NCI-H226 (cell line): ENCODE measurements around the gene RPL41.
A peak's percentile ranks its signal among the peaks of the same experiment; 100 is the strongest.
"Not testable (repeated sequence)": the region's sequence is repeated elsewhere in the genome, so short reads cannot be mapped to it uniquely, and the experiment has no call there.

Experiments
- DNase-seq: peaks from one replicate; pipeline ENCODE4 v3.0.0-alpha.2; 2015

RPL41 gene

GRCh38 chr12:56103823-56104108 lies 12.7 kb upstream of the RPL41 start:
- DNase-seq = no peak

GRCh38 chr12:56104109-56104814 lies 12.2 kb upstream of the RPL41 start, which contains the start of gene PA2G4:
TSS of gene PA2G4 (plus strand) at chr12:56104559. CDS start at chr12:56104738, 179 bp downstream.
- peak; percentile 100 for DNase-seq

DNA sequence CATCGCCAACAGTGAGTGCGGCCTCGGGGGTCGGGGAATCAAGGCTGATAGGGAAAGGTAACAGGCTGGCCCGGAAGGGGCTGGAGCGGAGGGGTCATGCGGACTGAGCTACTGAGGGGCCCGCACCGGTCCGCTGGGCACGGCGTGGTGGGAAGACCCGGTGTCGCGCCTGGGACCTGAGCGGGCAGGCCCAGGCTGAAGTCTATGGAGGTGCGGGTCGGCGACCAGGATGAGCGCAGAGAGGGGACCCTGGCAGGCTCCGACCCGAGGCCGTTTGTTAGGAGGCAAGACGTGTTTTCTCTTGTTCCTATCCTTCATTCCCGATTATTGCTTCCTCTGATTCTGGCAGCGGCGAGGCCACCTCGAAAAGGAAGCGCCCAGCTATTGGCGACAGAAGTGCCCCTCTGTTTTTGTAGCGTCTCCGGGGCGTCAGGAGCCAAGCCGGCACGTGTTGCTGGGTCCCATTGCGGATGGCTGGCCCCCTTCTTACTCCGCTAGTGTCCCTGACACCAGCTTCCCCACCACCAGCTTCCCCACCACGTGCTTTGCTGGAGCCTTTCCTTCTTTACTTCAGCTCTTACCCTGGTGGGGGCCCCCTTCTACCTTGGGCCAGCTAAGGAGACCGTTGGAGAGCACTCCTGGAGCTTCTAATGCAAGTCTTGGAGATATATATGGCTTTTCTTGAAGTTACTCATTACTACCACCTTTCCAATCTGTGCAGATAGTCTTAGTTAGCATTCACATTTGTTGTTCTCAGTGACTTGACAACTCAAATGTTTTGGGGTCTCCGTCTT lies 11.4 kb upstream of the RPL41 start:
- no peak for DNase-seq

DNA sequence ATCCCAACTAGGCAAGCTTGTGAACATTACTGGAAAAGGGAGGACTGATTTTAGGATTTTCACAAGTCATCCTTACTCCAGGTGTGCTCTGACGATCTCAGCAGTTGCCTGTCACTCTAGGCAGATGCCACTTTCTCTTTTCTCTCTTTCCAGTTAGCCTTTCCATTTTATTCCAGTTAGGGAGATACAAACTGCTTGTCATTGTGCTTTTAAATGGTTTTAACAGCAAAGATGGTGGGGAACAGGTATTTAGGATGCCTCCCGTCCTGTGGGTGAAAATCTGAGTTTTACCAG lies 10.9 kb upstream of the RPL41 start:
- DNase-seq = no peak

DNA sequence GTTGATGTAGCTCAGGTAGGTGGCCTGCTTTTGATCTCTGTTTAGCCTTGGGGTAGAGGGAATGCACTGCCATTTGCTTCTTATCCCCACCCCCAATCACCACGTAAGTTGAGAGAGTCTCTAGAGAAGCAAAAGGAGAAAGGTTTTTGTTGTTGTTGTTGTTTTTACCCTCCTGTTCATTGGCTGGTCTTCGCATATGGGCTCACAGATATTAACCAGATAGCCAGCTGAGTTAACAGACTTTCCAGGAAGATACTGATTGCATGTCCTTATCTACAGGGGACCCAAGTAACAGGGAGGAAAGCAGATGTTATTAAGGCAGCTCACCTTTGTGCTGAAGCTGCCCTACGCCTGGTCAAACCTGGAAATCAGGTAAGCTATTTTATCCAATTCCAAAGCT lies 9.2 kb upstream of the RPL41 start:
- no peak for DNase-seq

- no peak for DNase-seq
Measured at GRCh38 chr12:56110571-56110970, 5.9 kb upstream of the RPL41 start.

GRCh38 chr12:56114084-56114483 lies 2.3 kb upstream of the RPL41 start:
- no peak for DNase-seq

GRCh38 chr12:56115329-56115728 lies 1.1 kb upstream of the RPL41 start:
- DNase-seq = peak; percentile 39

GRCh38 chr12:56117082-56117706 lies 761 bp downstream of the RPL41 start:
- DNase-seq = not testable (repeated sequence)

DNA sequence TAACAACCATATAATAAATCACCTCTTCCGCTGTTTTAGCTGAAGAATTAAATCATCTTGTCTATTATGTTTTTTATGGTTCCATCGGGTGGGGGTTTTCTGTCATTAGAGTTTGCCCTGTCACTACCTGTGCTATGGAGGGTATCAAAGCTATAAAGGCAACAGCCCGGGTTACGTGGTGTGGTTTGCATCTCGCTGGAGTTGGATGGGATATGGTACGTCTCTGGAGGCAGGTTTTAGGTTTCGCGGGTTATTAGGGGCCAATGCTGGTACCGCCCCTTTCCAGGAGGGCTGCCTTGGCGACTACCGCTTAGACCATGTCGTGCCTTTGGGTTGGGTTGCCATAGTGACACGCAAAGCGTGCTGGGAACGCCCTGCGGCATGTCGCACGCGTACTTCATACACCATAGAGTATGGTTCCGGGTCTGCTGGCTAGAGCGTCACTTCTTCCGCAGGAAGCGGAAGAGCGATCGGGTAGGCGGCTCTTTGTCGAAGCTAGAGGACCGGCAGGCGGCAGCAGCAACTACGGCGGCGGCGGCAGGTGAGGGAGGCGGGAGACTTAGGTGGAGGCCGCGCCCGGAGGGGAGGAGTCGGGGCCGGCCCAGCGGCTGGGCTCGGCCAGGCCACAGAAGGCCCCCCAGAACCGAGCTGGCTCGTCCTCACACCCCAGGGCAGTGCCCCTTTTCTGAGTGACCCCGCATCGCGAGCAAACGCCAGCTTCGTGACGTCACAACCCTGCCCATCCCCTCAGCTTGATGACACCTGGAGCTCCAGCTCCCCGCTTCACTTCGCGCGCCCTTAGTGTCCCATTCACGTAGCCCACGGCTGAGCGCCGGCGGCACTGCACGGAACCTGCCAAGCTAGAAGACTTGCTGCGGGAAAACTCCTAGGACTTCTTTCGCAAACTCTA lies 1.6 kb downstream of the RPL41 start, which contains the start of gene ZC3H10:
Gene ZC3H10 (plus strand): TSS at position 489 of the 910 bp plus-strand sequence. CDS start 2,297 bp downstream, outside the sequence.
- DNase-seq = peak; percentile 100

DNA sequence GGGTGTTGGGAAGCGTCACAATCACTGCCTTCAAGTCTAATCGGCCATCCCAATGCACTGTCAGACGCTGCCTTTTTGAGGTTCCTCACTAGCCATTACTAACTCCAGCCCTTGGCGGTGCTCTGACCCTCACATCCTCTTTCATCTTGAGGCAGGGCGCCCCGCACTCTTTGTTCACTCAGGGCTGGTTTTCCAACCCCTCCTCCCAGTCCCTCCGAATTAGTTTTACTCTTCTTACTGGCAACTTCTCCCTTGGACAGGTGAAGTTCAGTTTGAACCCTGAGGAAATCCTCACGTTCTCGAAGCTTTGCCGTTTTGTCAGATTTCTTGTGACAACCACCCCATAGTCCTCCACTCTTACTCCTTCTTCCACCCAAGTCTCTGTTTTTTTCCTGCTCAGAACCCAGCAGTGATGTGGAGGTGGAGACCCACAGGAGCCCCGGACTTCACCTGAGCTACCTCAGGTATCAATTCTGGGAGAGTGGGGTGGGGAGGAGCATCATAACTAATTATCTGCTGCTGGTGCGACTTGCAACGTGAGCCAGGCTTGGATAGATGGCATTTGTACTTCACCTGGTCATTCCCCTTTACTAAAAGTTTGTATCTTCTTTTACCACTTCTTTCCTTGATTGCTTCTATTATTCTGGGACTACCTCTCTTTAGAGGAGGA lies 2.4 kb downstream of the RPL41 start:
- DNase-seq = no peak

DNA sequence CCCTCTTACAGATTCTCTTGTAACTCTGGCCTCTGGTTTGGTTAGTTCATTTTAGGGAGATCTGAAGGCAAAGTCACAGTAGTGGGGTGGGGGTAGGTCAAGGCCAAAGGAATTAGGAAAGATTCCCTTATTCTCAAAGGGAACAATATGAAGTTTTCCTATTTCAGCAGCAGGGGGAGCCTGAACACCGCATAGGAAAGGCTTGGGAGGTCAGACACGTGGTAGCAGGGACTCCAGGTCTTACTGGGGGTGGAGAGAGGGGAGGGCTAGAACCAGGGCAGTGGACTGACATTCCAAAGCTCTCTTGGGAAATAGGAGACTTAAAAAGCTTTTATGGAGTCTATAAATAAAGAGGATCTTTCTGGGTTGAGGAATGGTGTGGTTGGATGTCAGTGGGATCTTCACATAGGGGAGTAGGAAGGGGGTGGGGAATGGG lies 2.9 kb downstream of the RPL41 start:
- peak; percentile 89 for DNase-seq

DNA sequence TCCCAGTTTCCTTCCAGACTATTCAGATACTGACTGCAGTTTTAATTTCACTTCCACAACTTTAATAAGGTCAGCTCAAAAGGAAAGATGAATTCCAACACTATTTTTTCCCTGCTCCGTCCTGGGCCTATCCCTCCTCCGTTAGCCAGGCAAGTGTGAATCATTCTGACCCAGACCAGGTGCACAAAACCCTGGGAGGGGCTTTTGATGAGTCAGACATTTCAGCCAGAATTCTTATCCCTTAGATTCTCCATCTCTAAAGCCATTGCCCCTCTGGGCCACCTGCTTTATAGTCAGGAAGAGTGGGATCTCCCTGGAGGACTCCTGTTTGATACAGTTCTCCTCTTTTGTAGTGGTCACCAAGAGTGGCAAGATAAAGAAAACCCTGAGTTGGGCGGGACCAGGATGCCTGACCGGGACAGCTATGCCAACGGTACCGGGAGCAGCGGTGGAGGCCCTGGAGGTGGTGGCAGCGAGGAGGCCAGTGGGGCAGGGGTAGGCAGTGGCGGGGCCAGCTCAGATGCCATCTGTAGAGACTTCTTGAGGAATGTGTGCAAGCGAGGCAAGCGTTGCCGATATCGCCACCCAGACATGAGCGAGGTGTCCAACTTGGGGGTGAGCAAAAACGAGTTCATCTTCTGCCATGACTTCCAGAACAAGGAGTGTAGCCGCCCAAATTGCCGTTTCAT lies 3.9 kb downstream of the RPL41 start:
- DNase-seq = peak; percentile 50

DNA sequence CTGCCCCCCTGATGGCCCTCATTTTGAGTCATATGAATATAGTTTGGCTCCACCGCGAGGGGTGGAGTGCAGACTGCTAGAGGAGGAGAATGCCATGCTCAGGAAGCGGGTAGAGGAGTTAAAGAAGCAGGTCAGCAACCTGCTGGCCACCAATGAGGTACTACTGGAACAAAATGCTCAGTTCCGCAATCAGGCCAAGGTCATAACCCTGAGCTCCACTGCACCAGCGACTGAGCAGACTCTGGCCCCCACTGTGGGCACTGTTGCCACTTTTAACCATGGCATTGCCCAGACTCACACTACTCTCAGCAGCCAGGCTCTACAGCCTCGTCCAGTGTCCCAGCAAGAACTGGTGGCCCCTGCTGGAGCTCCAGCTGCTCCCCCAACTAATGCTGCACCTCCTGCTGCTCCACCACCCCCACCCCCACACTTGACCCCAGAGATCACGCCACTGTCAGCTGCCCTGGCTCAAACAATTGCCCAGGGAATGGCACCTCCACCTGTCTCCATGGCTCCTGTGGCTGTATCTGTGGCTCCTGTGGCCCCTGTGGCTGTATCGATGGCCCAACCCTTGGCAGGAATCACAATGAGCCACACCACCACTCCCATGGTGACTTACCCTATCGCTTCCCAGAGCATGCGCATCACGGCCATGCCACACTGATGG lies 4.9 kb downstream of the RPL41 start:
- DNase-seq = no peak

DNA sequence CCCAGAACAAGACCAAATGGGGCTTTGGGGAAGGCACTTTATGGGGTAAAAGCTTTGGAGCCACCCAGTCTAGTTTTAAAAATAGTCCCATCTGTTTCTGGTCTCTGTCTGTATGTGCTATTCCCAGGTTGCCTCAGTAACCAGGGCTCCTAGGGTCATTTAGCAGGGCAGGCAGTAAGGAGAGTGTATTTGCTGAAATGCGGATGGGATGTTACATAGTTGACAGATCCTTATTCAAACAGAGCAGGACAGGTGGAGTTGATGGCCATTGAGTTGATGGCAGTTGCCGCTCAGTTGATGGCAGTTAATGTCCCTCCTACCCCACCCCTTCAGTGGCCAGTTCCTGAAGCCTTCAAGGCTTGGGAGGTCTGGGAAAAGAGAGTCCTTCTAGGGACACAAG lies 6.2 kb downstream of the RPL41 start:
- no peak for DNase-seq

GRCh38 chr12:56124133-56124532 lies 7.7 kb downstream of the RPL41 start:
- DNase-seq = no peak

DNA sequence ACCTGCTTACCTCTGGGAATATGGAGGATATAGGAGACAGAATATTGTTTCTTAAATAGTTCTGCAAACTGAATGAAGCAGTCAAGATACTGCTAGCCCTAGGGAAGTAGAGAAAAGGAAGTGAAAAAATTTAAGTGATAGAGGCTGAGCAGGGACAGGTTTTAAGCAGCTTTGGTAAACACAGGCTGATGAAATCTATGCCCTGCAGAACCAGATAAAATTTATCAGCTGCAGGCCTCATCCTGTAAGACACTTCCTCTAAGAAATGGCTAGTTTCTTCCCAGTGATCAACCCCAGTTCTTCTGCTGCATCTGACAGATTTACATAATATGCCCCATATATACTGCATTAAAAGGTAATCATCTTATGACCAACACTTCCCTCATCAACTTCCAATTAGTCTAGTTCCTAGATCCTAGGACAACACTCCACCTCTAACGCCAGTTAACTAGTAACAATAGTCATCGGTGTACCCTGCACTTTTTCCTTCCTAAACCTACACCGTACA lies 10.4 kb downstream of the RPL41 start:
- no peak for DNase-seq

- DNase-seq = no peak
Measured at GRCh38 chr12:56127485-56127887, 11.1 kb downstream of the RPL41 start.

- DNase-seq = peak; percentile 100
Measured at GRCh38 chr12:56127888-56128669, 11.6 kb downstream of the RPL41 start, which contains the start of gene ESYT1. TSS of gene ESYT1 (plus strand) at chr12:56128267. CDS start at chr12:56128320, 53 bp downstream.

DNA sequence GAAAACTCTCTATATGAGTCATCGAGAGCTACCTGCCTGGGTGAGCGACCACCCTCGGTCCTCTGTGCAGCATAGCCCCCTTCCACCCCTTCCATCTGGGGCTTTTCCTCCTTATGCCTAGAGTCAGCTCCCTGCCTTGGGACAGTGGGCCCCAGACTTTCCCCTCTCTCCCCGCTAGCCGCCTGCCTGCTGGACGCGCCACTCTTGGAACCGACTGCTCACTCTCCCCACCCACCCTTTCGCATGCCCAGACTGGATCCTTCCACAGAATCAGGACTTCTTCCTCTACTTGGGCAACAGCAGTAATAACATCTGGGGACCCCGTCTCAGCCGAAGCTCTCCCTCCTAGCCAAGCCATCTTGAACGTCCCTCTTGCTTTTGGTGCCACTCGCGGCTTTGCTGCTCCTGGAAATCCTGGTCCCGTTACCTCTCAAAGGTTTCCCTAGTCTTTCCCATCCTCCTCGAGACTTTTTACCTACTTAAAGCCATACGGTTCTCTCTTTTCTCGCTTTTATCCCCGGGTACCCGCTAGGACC lies 12.3 kb downstream of the RPL41 start:
- no peak for DNase-seq
